Epithelial cell of prostate (primary cell): Measurements from ENCODE around the gene OR8B8.
A peak's percentile ranks its signal among the peaks of the same experiment; 100 is the strongest.
"Not testable (repeated sequence)": the region's sequence is repeated elsewhere in the genome, so short reads cannot be mapped to it uniquely, and the experiment has no call there.

Source experiments
- DNase-seq: peaks from one replicate; pipeline ENCODE4 v3.0.0-alpha.2; 2011; ENCODE audit warnings: low read depth, low spot score
- H3K27ac ChIP-seq: fragments of 450-650 bp; 2 replicates; pipeline ENCODE4 v1.5.1; 2017; ENCODE audit warnings: mild to moderate bottlenecking

The OR8B8 gene

GRCh38 chr11:124445646-124446150 is at the start of gene OR8B8:
Gene OR8B8 (minus strand): TSS chr11:124445696. CDS start chr11:124441085, 4,611 bp downstream.
- DNase-seq: no peak
- no peak within 1 kb of the TSS for H3K27ac ChIP-seq

GRCh38 chr11:124493016-124493655 is 47.6 kb upstream of the OR8B8 start:
- DNase-seq: no peak
- no peak overlapping the region for H3K27ac ChIP-seq

- H3K27ac ChIP-seq: peak overlapping the region; percentile 90
- no peak for DNase-seq
Measured at GRCh38 chr11:124483422-124483821, 37.9 kb upstream of the OR8B8 start.

- peak overlapping the region; percentile 90 for H3K27ac ChIP-seq
- DNase-seq: no peak
Measured at GRCh38 chr11:124482362-124483147, 37.1 kb upstream of the OR8B8 start.

- peak overlapping the region; percentile 90 for H3K27ac ChIP-seq
- no peak for DNase-seq
Measured at GRCh38 chr11:124481365-124482323, 36.1 kb upstream of the OR8B8 start.

GRCh38 chr11:124479561-124479960 is 34.1 kb upstream of the OR8B8 start:
- no peak overlapping the region for H3K27ac ChIP-seq
- no peak for DNase-seq

- DNase-seq: no peak
- H3K27ac ChIP-seq: no peak overlapping the region
Measured at GRCh38 chr11:124475265-124475664, 29.8 kb upstream of the OR8B8 start.

GRCh38 chr11:124474779-124475178 is 29.3 kb upstream of the OR8B8 start:
- no peak for DNase-seq
- H3K27ac ChIP-seq: no peak overlapping the region

GRCh38 chr11:124474079-124474478 is 28.6 kb upstream of the OR8B8 start:
- H3K27ac ChIP-seq: no peak overlapping the region
- DNase-seq: no peak

- no peak overlapping the region for H3K27ac ChIP-seq
- DNase-seq: no peak
Measured at GRCh38 chr11:124473476-124473875, 28.0 kb upstream of the OR8B8 start.

- H3K27ac ChIP-seq: no peak overlapping the region
- DNase-seq: no peak
Measured at GRCh38 chr11:124470561-124471227, 25.2 kb upstream of the OR8B8 start.

- no peak for DNase-seq
- no peak overlapping the region for H3K27ac ChIP-seq
Measured at GRCh38 chr11:124467381-124467927, 22.0 kb upstream of the OR8B8 start.

GRCh38 chr11:124465368-124465767 is 19.9 kb upstream of the OR8B8 start:
- DNase-seq: no peak
- H3K27ac ChIP-seq: no peak overlapping the region

GRCh38 chr11:124463990-124464389 is 18.5 kb upstream of the OR8B8 start:
- H3K27ac ChIP-seq: no peak overlapping the region
- no peak for DNase-seq

GRCh38 chr11:124463324-124463723 is 17.8 kb upstream of the OR8B8 start:
- no peak overlapping the region for H3K27ac ChIP-seq
- DNase-seq: no peak

- DNase-seq: no peak
- no peak overlapping the region for H3K27ac ChIP-seq
Measured at GRCh38 chr11:124460459-124460858, 15.0 kb upstream of the OR8B8 start.

- DNase-seq: not testable (repeated sequence)
Measured at GRCh38 chr11:124459379-124459778, 13.9 kb upstream of the OR8B8 start.

GRCh38 chr11:124454552-124454951 is 9.1 kb upstream of the OR8B8 start:
- H3K27ac ChIP-seq: no peak overlapping the region
- no peak for DNase-seq

More at GRCh38 chr11:124459379-124459778, 13.9 kb upstream of the OR8B8 start:
- not testable (repeated sequence) for H3K27ac ChIP-seq

GRCh38 chr11:124446916-124447315 is 1.4 kb upstream of the OR8B8 start:
- no peak for DNase-seq

GRCh38 chr11:124442847-124443246 is 2.6 kb downstream of the OR8B8 start:
- DNase-seq: no peak
- no peak overlapping the region for H3K27ac ChIP-seq

More at GRCh38 chr11:124446916-124447315, 1.4 kb upstream of the OR8B8 start:
- H3K27ac ChIP-seq: no peak overlapping the region
